HL-60/S4 (cell line): Measurements from ENCODE around the gene HDAC7.

ENCODE experiments used
- in situ Hi-C: fragments of 300-500 bp; cut with MboI; formaldehyde crosslinking; loops from 2 replicates; pipeline ENCODE4 v1.14.3; 2022; ENCODE audit warnings: low sequenced_read_pairs

HDAC7 gene

GRCh38 chr12:47834199-47834903, 14.6 kb upstream of the HDAC7 start:
- in situ Hi-C loops = no loop called here

DNA sequence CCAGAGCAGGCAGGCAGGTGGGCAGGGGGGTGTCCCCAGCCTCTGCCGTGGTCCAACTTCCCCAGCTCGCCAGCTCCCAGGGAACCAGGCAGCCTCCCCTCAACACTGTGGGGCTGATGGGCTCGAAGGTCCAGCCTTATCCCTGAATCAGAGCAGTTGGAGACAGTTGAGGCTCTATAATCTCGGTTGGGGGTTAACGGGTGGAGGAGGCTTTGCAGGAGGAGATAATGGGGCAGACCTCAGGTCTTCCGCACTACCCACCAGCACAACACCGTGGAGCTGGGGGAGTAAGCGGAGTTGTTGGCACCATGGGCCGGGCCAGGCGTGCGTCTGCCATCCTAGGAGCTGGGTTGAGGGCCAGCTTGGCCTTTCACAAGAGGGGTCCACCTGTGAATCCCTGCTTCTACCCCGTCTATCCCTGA, 13.9 kb upstream of the HDAC7 start:
- in situ Hi-C loops = no loop called here

- in situ Hi-C loops = no loop called here
Observed at GRCh38 chr12:47832263-47832933, 12.7 kb upstream of the HDAC7 start.

- in situ Hi-C loops = no loop called here
Observed at GRCh38 chr12:47829584-47829983, 9.9 kb upstream of the HDAC7 start.

DNA sequence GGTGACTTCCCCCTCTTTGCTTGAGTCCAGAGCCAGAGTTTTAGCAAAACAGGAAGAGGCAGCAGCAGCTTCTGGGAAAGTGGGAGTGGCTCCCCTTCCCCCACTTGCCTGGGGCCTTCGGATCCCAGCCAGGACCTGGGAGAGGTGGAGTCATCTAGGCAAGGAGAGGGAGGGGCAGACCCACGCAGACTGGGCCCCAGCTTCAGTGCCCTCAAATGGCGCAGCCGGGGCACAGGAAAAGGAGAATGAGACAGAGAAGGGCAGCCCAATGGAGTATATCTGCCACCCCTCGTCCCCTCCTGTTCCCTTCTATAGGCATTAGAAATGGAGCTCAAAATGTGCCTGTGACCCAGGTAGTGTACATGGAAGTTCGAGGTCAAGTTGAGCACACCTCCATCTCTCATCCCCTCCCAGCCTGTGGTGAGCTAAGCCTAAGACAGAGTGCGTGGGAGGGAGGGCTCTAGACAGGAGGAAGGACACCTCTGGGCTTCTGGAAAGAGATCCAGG, 9.3 kb upstream of the HDAC7 start:
- in situ Hi-C loops = no loop called here

DNA sequence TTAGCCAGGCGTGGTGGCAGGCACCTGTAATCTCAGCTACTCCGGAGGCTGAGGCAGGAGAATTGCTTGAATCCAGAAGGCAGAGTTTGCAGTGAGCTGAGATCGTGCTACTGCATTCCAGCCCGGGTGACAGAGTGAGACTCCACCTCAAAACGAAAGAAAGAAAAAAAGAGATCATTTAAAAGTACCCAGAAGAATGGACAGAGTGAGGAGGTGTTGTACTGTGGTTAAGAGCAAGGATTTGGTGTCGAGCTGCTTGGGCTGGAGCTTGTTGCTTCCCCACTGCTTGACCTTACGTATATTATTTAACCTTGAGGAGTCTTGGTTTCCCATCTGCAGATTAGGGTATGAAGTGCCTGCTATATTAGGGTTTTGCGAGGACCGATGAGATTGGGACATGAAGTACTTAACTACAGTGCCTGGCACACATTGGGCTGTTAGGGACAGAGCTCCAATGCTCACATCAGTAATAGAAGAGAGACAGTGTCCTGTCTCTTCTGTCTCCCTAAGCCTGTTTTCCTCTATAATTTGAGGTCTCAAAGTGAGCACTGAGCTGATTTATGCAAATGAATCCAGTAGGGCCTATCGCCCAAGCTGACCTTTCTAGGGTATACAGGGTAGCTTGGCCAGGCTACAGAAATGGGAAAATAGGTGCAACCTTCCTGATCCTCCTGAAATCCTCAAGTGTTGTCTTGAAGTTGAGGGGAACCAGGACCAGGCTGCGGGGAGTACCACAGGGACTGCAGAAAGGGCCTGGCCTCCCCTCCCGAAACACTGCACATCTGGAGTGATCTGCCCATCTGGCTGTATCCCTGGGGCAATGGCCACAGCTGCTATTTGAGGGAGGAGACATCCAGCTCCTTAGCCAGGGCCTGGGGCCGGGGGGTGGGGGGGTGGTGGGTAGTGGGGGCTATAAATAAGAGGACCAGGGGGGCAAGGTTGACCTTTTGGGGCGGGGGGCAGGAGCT, 8.6 kb upstream of the HDAC7 start:
- in situ Hi-C loops = no loop called here

DNA sequence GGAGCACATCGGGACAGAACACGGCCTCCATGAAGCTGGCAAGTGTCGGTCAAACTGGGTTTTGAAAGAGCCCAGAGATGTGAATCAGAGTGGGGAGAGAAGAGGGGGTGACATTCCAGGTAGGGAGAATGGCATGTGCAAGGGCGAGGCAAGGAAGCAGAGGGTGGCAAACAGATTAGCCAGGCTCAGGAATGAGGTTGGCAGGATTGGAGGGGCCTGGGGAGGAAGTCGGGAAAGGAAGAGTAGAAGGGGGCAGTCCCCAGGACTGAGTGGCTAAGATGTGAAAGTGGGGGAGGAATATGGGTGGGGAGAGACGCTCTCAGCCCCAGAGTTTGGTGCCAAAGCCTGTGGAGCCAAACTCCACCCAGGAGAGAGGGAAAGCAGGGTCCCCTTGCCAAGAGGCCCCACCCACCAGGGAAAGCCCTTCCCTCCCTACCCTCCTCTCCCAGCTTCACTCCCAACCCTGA, 5.5 kb upstream of the HDAC7 start:
- in situ Hi-C loops = no loop called here

DNA sequence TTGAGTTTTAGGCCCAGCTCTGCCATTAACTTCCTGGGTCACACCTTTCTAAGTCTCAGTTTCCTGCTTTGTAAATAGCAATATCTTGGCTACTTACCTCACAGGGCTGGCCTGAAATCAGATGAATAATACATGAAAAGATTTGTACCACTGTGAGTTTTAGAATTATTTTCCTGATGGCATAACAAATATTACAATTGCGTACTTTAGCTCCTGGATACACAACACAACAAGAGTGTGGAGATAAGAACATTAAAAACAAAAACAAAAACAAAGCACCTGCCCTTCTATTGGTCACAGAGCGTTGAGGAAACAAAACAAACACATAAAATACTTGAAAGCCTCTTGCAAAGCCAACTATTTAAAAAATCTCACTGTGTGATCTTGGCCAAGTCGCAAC, 4.9 kb upstream of the HDAC7 start:
- in situ Hi-C loops = no loop called here

GRCh38 chr12:47824198-47824597, 4.5 kb upstream of the HDAC7 start:
- in situ Hi-C loops = no loop called here

DNA sequence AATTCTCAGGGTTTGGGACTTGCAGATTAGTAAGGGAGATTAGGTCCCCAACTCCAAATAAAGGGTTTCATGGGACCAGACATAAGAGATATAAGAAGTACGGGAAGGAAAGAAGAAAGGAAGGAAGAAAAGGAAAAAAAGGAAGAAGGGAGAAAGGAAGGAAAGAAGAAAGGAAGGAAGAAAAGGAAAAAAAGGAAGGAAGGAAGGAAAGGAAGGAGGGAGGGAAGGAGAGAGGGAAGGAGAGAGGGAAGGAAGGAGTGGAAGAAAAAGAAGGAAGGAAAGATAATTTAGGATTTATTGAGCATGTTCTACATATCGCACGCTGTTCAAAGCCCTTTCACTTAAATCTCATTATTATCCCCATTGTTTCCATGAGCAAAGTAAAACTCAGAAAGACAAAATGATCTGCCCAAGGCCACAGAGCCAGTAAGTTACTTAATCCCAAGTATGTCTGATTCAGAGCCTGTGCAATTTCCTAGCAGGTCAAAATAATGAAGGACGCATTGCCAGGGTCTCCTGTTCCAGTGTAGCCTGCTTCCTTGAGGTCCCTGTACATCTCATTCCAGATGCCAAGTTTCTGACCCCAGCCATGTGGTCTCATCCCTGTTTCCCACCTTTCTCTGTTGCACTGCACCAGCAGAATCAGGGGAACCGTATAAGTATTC, 3.9 kb upstream of the HDAC7 start:
- in situ Hi-C loops = no loop called here

GRCh38 chr12:47822863-47823262, 3.2 kb upstream of the HDAC7 start:
- in situ Hi-C loops = no loop called here

GRCh38 chr12:47822401-47822800, 2.7 kb upstream of the HDAC7 start:
- in situ Hi-C loops = no loop called here

DNA sequence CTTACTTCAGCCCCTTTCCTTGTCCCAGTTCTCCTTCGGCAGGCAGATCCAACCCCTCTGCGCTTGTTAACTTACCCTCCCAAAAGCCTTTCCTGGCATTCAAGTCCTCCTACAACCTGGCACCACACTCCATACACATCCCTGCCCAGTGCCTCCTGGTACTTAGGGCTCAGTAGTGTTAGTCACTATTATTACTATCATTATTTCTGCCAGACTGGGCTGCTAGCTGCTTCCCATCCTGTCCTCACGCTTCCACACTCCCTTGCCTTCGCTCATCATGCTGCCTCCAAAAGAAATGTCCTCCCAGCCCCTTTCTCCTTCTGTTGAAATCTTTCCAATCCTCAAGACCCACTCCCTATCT, 1.6 kb upstream of the HDAC7 start:
- in situ Hi-C loops = no loop called here

DNA sequence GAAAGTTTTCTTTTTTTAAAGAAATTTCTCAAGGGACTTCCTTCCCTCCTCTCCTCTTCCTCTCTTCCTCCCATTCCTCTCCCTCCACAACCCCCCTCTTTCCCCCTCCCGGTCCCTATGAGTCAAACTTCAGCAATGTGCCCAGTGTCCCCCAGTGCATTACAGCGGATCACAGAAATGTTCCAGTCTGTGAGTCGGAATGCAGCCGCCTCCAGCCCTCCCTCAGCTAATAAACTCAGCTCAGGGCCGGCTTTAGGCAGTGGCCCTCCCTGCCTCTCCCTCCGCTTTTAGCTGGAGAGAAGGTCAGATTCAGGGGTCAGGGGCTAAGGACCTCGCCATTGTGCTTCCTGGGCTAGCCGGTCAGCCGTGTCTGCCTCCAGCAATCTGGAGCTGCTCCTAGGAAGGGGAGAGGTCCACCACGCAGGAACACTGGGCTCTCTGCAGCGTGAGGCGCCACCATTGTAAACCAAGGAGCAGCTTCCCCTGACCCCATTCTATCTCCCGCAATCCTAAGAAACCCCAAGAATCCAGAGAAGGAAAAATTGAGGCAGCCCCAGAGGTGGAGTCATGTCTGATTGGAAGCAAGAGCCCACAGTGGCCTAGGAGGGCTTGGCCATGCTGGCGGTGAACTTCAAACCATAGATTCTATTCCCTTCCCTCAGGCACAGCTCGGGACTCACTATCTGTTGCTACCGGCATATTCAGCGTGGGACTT, 1.1 kb upstream of the HDAC7 start:
- in situ Hi-C loops = no loop called here

DNA sequence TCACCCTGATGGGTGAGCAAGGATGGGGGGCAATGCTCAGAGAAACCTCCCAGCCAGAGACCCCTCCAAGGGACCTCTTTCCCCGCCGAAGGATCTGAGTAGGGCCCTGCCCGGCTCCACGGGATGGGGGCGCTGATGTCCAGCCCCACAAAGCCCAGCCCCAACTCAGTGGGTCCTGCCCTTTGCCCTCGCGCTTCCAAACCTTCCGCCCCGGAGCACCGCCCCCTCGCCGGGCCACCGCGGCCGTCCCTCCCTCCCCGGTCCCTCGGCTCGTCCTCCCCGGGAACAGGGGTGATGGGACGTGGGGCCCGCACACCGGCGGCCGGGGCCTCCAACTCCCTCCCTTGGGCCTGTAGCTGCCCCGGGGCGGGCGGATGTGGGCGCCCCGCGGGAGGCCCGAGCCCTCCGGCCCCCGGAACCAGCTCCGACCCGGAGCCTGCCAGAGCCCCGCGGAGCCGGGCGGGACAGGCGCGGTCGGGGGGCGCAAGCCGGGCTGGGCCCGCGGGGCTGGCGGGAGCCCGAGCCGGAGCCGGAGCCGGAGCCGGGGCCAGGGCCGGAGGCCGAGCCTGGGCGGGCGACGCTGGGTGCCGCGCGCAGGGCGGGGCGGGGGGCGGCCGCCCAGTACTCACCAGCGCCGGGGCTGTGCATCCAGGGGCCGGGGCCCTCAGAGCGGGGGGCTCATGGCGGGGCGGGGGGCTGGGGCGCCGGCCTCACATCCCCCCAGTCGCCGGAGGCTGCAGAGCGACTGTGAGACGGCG, 386 bp downstream of the HDAC7 start:
- in situ Hi-C loops = no loop called here

DNA sequence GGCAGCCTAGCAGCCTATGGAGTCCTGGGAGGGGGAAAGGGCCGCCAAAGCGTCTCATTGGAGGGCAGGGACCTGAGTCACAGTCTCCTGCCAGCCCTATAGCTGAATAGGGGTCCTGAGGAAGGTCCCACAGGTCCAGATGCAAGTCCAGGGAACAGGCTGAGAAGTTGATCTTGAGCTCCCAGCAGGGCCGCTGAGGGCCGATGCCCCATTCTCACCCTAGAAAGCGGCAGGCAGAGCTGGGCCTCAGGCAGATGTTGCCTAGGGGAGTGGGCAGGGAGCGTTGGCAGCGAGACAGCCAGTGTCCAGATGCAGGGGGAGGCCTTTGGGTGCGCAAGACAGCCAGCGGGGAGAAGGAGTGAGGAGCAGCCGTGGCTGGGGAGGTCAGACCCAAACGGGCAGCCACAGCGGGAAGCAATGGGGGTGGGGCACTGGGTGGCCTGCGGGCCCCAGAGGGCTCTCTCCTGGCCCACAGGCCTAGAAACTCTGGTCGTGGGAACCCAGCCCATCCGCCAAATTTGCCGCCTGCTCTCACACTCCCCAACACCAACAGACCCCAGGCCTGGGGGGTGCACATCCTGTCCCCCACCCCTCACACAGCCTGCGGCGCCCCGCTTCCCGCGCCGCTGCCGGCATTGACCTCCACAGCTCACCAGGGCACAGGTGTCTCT, 1.1 kb downstream of the HDAC7 start:
- in situ Hi-C loops = no loop called here

GRCh38 chr12:47818007-47818376, 1.7 kb downstream of the HDAC7 start:
- in situ Hi-C loops = no loop called here

DNA sequence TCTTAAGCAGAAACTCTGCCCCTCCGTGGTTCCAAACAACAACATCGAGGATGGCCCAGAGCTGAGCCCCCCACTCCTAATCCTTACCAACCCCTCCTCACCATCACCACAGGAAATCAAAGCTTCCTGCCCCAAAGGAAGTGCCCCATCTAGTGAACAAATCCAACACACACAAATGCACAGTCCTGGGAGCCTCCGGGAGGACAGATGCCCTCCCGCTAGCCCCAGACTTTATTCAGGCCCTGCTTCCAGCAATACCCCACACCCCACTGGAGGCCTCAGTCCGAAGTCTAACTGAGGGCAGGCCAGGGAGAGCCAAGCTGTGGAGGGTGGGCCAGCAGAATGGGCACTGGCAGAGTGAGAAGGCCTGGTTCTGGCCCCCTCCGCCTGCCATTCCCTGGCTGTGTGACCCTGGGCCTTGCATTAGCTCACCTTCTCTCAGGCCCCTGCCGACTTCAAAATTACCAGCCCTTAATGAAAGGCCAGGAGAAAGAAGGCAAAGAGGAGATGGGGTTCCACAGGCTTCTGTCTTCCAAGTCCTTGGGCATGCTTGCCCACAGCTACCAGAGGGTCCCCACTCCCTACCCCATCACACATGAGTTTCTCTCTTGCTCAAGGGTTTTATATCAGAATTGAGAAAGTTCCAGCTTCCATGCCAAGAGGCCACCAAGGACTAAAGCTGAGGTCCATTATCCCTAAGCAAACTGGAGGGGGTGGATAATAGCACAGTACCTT, 2.3 kb downstream of the HDAC7 start:
- in situ Hi-C loops = no loop called here
